H9 (cell line): ENCODE measurements around the gene CPT1B. TPM values are rescaled to one million over a fixed set of nuclear protein-coding genes. Genes with fewer than 3 reads are reported as not detected.

Experiments used
- DNase-seq: peaks from one replicate; pipeline ENCODE4 v3.0.0-alpha.2; 2017
- H2AFZ ChIP-seq: one replicate; pipeline ENCODE4 v1.6.1; 2013; ENCODE audit warnings: mild to moderate bottlenecking, low read length, control low read depth, moderate library complexity
- H2AK5ac ChIP-seq: 2 replicates; pipeline ENCODE4 v1.6.1; 2013; ENCODE audit warnings: low read length, control low read depth, mixed read lengths; ENCODE audit not compliant: insufficient read length
- H2BK120ac ChIP-seq: one replicate; pipeline ENCODE4 v1.6.1; 2013; ENCODE audit warnings: low read depth, mild to moderate bottlenecking, low read length, control low read depth, inconsistent platforms; ENCODE audit not compliant: poor library complexity, severe bottlenecking
- H2BK12ac ChIP-seq: 2 replicates; pipeline ENCODE4 v1.6.1; 2013; ENCODE audit warnings: low read length, control low read depth, mixed read lengths, low read depth; ENCODE audit not compliant: insufficient read length
- H2BK15ac ChIP-seq: 2 replicates; pipeline ENCODE4 v1.6.1; 2013; ENCODE audit warnings: low read depth, low read length, control low read depth
- H2BK20ac ChIP-seq: one replicate; pipeline ENCODE4 v1.6.1; 2013; ENCODE audit warnings: low read depth, mild to moderate bottlenecking, low read length, control low read depth, inconsistent platforms; ENCODE audit not compliant: poor library complexity, severe bottlenecking
- H2BK5ac ChIP-seq: 2 replicates; pipeline ENCODE4 v1.6.1; 2013; ENCODE audit warnings: low read length, control low read depth, mixed read lengths; ENCODE audit not compliant: insufficient read length
- H3K14ac ChIP-seq: 2 replicates; pipeline ENCODE4 v1.6.1; 2013; ENCODE audit warnings: low read length, control low read depth; ENCODE audit not compliant: insufficient read depth
- H3K18ac ChIP-seq: 2 replicates; pipeline ENCODE4 v1.6.1; 2013; ENCODE audit warnings: low read depth, mild to moderate bottlenecking, mixed read lengths, low read length, control low read depth; ENCODE audit not compliant: insufficient read length
- H3K23ac ChIP-seq: 2 replicates; pipeline ENCODE4 v1.6.1; 2013; ENCODE audit warnings: low read length, control low read depth, mixed read lengths, low read depth; ENCODE audit not compliant: insufficient read length
- H3K23me2 ChIP-seq: 2 replicates; pipeline ENCODE4 v1.6.1; 2013; ENCODE audit warnings: low read depth, mild to moderate bottlenecking, mixed read lengths, low read length, control low read depth; ENCODE audit not compliant: insufficient read length, poor library complexity, severe bottlenecking
- H3K27ac ChIP-seq: 2 replicates; pipeline ENCODE4 v1.5.1; 2013; ENCODE audit warnings: low read length, control low read depth, mixed read lengths, low read depth; ENCODE audit not compliant: insufficient read length
- H3K27me3 ChIP-seq: 2 replicates; pipeline ENCODE4 v1.6.1; 2013; ENCODE audit warnings: low read length, control low read depth, inconsistent platforms; ENCODE audit not compliant: insufficient read depth
- H3K4ac ChIP-seq: 2 replicates; pipeline ENCODE4 v1.6.1; 2013; ENCODE audit warnings: low read depth, mild to moderate bottlenecking, control low read depth, inconsistent platforms, low read length, moderate library complexity
- H3K4me1 ChIP-seq: 2 replicates; pipeline ENCODE4 v1.6.1; 2013; ENCODE audit warnings: low read length, control low read depth, inconsistent platforms; ENCODE audit not compliant: insufficient read depth
- H3K4me2 ChIP-seq: 2 replicates; pipeline ENCODE4 v1.6.1; 2013; ENCODE audit warnings: low read length, control low read depth, mixed read lengths; ENCODE audit not compliant: insufficient read length, insufficient read depth
- H3K56ac ChIP-seq: 2 replicates; pipeline ENCODE4 v1.6.1; 2013; ENCODE audit warnings: low read depth, mild to moderate bottlenecking, mixed read lengths, low read length, control low read depth; ENCODE audit not compliant: insufficient read length
- H3K79me1 ChIP-seq: 2 replicates; pipeline ENCODE4 v1.6.1; 2013; ENCODE audit warnings: low read depth, mild to moderate bottlenecking, moderate library complexity, low read length, control low read depth, inconsistent platforms; ENCODE audit not compliant: insufficient read depth, poor library complexity, severe bottlenecking
- H3K79me2 ChIP-seq: 2 replicates; pipeline ENCODE4 v1.6.1; 2013; ENCODE audit warnings: low read length, control low read depth, inconsistent platforms; ENCODE audit not compliant: insufficient read depth
- H3K9ac ChIP-seq: 2 replicates; pipeline ENCODE4 v1.6.1; 2013; ENCODE audit warnings: low read length, control low read depth, mixed read lengths; ENCODE audit not compliant: insufficient read length; ENCODE audit errors: extremely low read depth
- H3K9me3 ChIP-seq: one replicate; pipeline ENCODE4 v1.6.1; 2013; ENCODE audit warnings: low read depth, low read length, inconsistent platforms; ENCODE audit not compliant: control insufficient read depth
- H3T11ph ChIP-seq: one replicate; pipeline ENCODE4 v1.6.1; 2013; ENCODE audit warnings: mild to moderate bottlenecking, low read length, control low read depth, inconsistent platforms
- H4K20me1 ChIP-seq: one replicate; pipeline ENCODE4 v1.6.1; 2013; ENCODE audit not compliant: control insufficient read depth, insufficient read length, insufficient read depth
- H4K5ac ChIP-seq: 2 replicates; pipeline ENCODE4 v1.6.1; 2013; ENCODE audit warnings: low read depth, mild to moderate bottlenecking, mixed read lengths, low read length, control low read depth; ENCODE audit not compliant: insufficient read length
- H4K8ac ChIP-seq: replicated peaks from 2 replicates; pipeline ENCODE4 v1.6.1; 2013; ENCODE audit warnings: low read length, control low read depth, mixed read lengths, low read depth; ENCODE audit not compliant: insufficient read length
- H4K91ac ChIP-seq: 2 replicates; pipeline ENCODE4 v1.6.1; 2013; ENCODE audit warnings: low read depth, mild to moderate bottlenecking, moderate library complexity, mixed read lengths, low read length, control low read depth; ENCODE audit not compliant: insufficient read length
- H3K27ac Mint-ChIP-seq, 3 experiments: 2 replicates in 2 of 3; 3 replicates in 1 of 3; pipeline ENCODE4 v1.8.0; 2020 to 2021; ENCODE audit warnings: mixed read lengths in 3 of 3, mild to moderate bottlenecking in 1 of 3, moderate library complexity in 1 of 3
- H3K27me3 Mint-ChIP-seq: 2 replicates; pipeline ENCODE4 v1.8.0; 2021; ENCODE audit warnings: low read depth, mild to moderate bottlenecking, moderate library complexity, mixed read lengths
- H3K36me3 Mint-ChIP-seq, 3 experiments: 2 replicates in 2 of 3; 3 replicates in 1 of 3; pipeline ENCODE4 v1.8.0; 2020 to 2021; ENCODE audit warnings: low read depth in 3 of 3, mixed read lengths in 3 of 3; ENCODE audit not compliant: insufficient read depth in 1 of 3
- H3K4me1 Mint-ChIP-seq, 2 experiments: 2 replicates each; pipeline ENCODE4 v1.8.0; 2020; ENCODE audit warnings: mixed read lengths in 2 of 2
- H3K4me3 Mint-ChIP-seq, 2 experiments: 2 replicates in 1 of 2; 3 replicates in 1 of 2; pipeline ENCODE4 v1.8.0; 2020 to 2021; ENCODE audit warnings: mild to moderate bottlenecking in 2 of 2, mixed read lengths in 2 of 2, moderate library complexity in 1 of 2
- H3K9me3 Mint-ChIP-seq, 2 experiments: 2 replicates in 1 of 2; 3 replicates in 1 of 2; pipeline ENCODE4 v1.8.0; 2020; ENCODE audit warnings: mild to moderate bottlenecking in 2 of 2, mixed read lengths in 2 of 2, moderate library complexity in 1 of 2
- CTCF ChIP-seq: fragments of 200-600 bp; sonication (generic); conservative IDR thresholded peaks from 3 replicates; pipeline ENCODE4 v1.8.0; 2021; ENCODE audit warnings: antibody characterized with exemption, mild to moderate bottlenecking
- WGBS: extraction: QIAGEN DNeasy Blood & Tissue Kit; methylation state at CpG from one replicate; pipeline ENCODE4 v1.1.7; 2013; ENCODE audit warnings: missing lambda C conversion rate, low lambda C conversion rate, mixed read lengths; ENCODE audit not compliant: insufficient read length; ENCODE audit errors: extremely low coverage; 5-methylcytosine and 5-hydroxymethylcytosine counted together
- total RNA-seq: library from RNA; stranded (reverse); gene quantifications from 2 replicates; pipeline ENCODE4 v1.2.1, GENCODE V29; 2021

CPT1B gene
- total RNA-seq, 1 experiment from 2014 or later = 65.7 TPM

GRCh38 chr22:50577697-50577986, 585 bp downstream of the CPT1B start:
- Histone ChIP-seq H3K23ac (no peak overlapping the region), H3K14ac (no peak overlapping the region), H4K5ac (no peak overlapping the region), H3K27ac (no peak overlapping the region), H2BK15ac (no peak overlapping the region), H4K8ac (no peak overlapping the region), H3K27me3 (no peaks in the 10 kb centered on the region), H3K4me2 (no peak overlapping the region), H3K23me2 (no peaks in the 10 kb centered on the region), H3K56ac (no peak overlapping the region), H3K79me2 (no peaks in the 10 kb centered on the region), H2BK5ac (no peak overlapping the region), H2BK12ac (no peak overlapping the region), H3K18ac (no peak overlapping the region), H3K9me3 (no peaks in the 10 kb centered on the region), H2BK120ac (no peak overlapping the region), H2AFZ (no peak overlapping the region), H3K79me1 (peaks cover 4% of the 10 kb centered on the region), H3K4me1 (peaks cover 2% of the 10 kb centered on the region; the same call in 1 of the 2 replicates), H3K4ac (no peak overlapping the region), H3K9ac (no peak overlapping the region), H4K91ac (no peak overlapping the region), H2AK5ac (no peak overlapping the region), H3T11ph (no peak overlapping the region), H2BK20ac (no peak overlapping the region), H4K20me1 (no peaks in the 10 kb centered on the region)
- DNase-seq = no peak
- no CpG with 5 or more reads among the region's 23 CpGs for WGBS
- no peak for TF ChIP-seq CTCF
- H3K27me3 Mint-ChIP-seq = no peaks in the 10 kb centered on the region; the same call in 1 of the 2 replicates
- H3K36me3 Mint-ChIP-seq = peaks cover 4 to 56% (median 48%) of the 10 kb centered on the region in 3 experiments
- H3K4me3 Mint-ChIP-seq = no peak overlapping the region
- peak overlapping the region in 1 of 3 experiments; percentile 70; a peak in 3 of 7 replicates for H3K27ac Mint-ChIP-seq
- 0 out of 4 replicates have a peak, but pooled peaks cover 0 to 6% of the 10 kb centered on the region in 2 experiments for H3K4me1 Mint-ChIP-seq
- no peaks in the 10 kb centered on the region for H3K9me3 Mint-ChIP-seq
